K562 (cell line): ENCODE results near the gene PPP1R14C. TPM values are rescaled to one million over a fixed set of nuclear protein-coding genes. Genes with fewer than 3 reads are reported as not detected.
A peak's percentile ranks its signal among the peaks of the same experiment; 100 is the strongest.

Experiments
- BRCA1 ChIP-seq, 2 experiments: fragments of 450-650 bp in 1 of 2; sonication (generic) in 1 of 2; formaldehyde crosslinking in 1 of 2; IDR thresholded peaks; 2 replicates each; pipeline versions ENCODE4 v1.5.0 to v1.6.1; 2017 to 2020; ENCODE audit warnings: mild to moderate bottlenecking in 1 of 2, missing genetic modification reagents in 1 of 2
- DPF2 ChIP-seq: fragments of 450-650 bp; IDR thresholded peaks from 2 replicates; pipeline ENCODE4 v1.6.1; 2016
- HDAC3 ChIP-seq: fragments of 450-650 bp; IDR thresholded peaks from 2 replicates; pipeline ENCODE4 v1.6.1; 2018; ENCODE audit warnings: borderline replicate concordance, mild to moderate bottlenecking, moderate library complexity; ENCODE audit not compliant: partially characterized antibody
- HSF4 ChIP-seq: fragments of 250-450 bp; sonication (Bioruptor Pico); IDR thresholded peaks from 2 replicates; pipeline ENCODE4 v2.1.2; 2022; ENCODE audit warnings: mild to moderate bottlenecking, moderate library complexity, borderline replicate concordance
- MCM2 ChIP-seq: fragments of 450-650 bp; IDR thresholded peaks from 2 replicates; pipeline ENCODE4 v1.6.1; 2017; ENCODE audit warnings: low read depth, mild to moderate bottlenecking
- MCM3 ChIP-seq: fragments of 450-650 bp; IDR thresholded peaks from 2 replicates; pipeline ENCODE4 v1.6.1; 2016
- MEF2D ChIP-seq: conservative IDR thresholded peaks from 2 replicates; pipeline ENCODE4 v1.6.1; 2016; ENCODE audit warnings: low read depth, missing genetic modification characterization, missing compliant biosample characterization
- PHB ChIP-seq: fragments of 250-450 bp; sonication (Bioruptor Pico); IDR thresholded peaks from 2 replicates; pipeline ENCODE4 v1.5.0; 2021
- RCOR1 ChIP-seq, 2 experiments: IDR thresholded peaks; 2 replicates each; pipeline ENCODE4 v1.6.1; 2012; ENCODE audit warnings: low read depth in 2 of 2, low read length in 2 of 2, borderline replicate concordance in 1 of 2, improper control_type of control experiment in 1 of 2
- SETDB1 ChIP-seq: IDR thresholded peaks from one replicate; pipeline ENCODE4 v1.6.1; 2012; ENCODE audit warnings: low read length, control low read depth, inconsistent platforms
- SREBF2 ChIP-seq: sonication (generic); formaldehyde crosslinking; IDR thresholded peaks from 2 replicates; pipeline ENCODE4 v1.4.0; 2020; ENCODE audit warnings: mild to moderate bottlenecking, missing genetic modification reagents
- TAF1 ChIP-seq: IDR thresholded peaks from 2 replicates; pipeline ENCODE4 v1.6.1; 2011; ENCODE audit warnings: mild to moderate bottlenecking, low read length, moderate library complexity; ENCODE audit not compliant: insufficient read depth, control insufficient read depth, severe bottlenecking; ENCODE audit errors: extremely low read depth
- TARDBP ChIP-seq: fragments of 450-650 bp; IDR thresholded peaks from 2 replicates; pipeline ENCODE4 v1.6.1; 2016
- ZNF75A ChIP-seq: fragments of 450-650 bp; formaldehyde crosslinking; IDR thresholded peaks from 2 replicates; pipeline ENCODE4 v1.4.0; 2020; ENCODE audit warnings: mild to moderate bottlenecking
- ZNF766 ChIP-seq: fragments of 200-800 bp; sonication (Bioruptor generic); conservative IDR thresholded peaks from 2 replicates; pipeline ENCODE4 v1.6.1; 2016; ENCODE audit warnings: missing genetic modification characterization, missing compliant biosample characterization
- ZNF780A ChIP-seq: fragments of 250-450 bp; sonication (Bioruptor Pico); IDR thresholded peaks from 2 replicates; pipeline ENCODE4 v1.5.0; 2021; ENCODE audit warnings: mild to moderate bottlenecking
- polyA plus RNA-seq, 8 experiments: library from polyadenylated mRNA; depleted of rRNA in 4 of 8; stranded (reverse) in 5 of 8; unstranded in 3 of 8; fragments of >200 nt; fragmentation: Nextera tagmentation in 2 of 8; fragmentation: Illumina TruSeq in 1 of 8; extraction: Ambion mirVana in 2 of 8; extraction: Trizol in 1 of 8; gene quantifications; 2 replicates each; pipeline versions ENCODE4 v1.2.1 to v1.2.3, GENCODE V29; 2011 to 2014; ENCODE audit warnings: inconsistent platforms in 1 of 8, missing spikeins in 1 of 8
- total RNA-seq, 7 experiments: library from RNA; depleted of rRNA in 6 of 7; stranded (reverse); fragments of >200 nt in 6 of 7; fragmentation: Illumina TruSeq in 2 of 7; extraction: Trizol in 2 of 7; gene quantifications; 2 replicates each; pipeline versions ENCODE4 v1.2.1 to v1.2.3, GENCODE V29; 2011 to 2021; ENCODE audit warnings: low replicate concordance in 1 of 7
- TF ChIP-seq, protein P1 (sequence below): IDR thresholded peaks from 2 replicates; pipeline ENCODE4 v1.6.1; 2014; ENCODE audit warnings: antibody characterized with exemption
- TF ChIP-seq, protein P2 (sequence below): IDR thresholded peaks from 2 replicates; pipeline ENCODE4 v1.6.1; 2011; ENCODE audit not compliant: insufficient read length; ENCODE audit errors: extremely low read depth
- TF ChIP-seq, protein P3 (sequence below): IDR thresholded peaks from 2 replicates; pipeline ENCODE4 v1.6.1; 2016; ENCODE audit warnings: missing genetic modification characterization, missing compliant biosample characterization
- TF ChIP-seq, protein P4 (sequence below): fragments of 450-650 bp; IDR thresholded peaks from 2 replicates; pipeline ENCODE4 v1.6.1; 2016; ENCODE audit warnings: mild to moderate bottlenecking
- TF ChIP-seq, protein P5 (sequence below): fragments of 200-400 bp; formaldehyde crosslinking; IDR thresholded peaks from 2 replicates; pipeline ENCODE4 v1.6.1; 2017; ENCODE audit warnings: mild to moderate bottlenecking, low read depth, low read length, moderate library complexity

PPP1R14C gene
- total and polyA plus RNA-seq, 9 of the 15 experiments (the other 6 are each of a cell fraction or from before 2014, with no cell fraction given): 4.5 to 16.6 (median 11.9) TPM

DNA sequence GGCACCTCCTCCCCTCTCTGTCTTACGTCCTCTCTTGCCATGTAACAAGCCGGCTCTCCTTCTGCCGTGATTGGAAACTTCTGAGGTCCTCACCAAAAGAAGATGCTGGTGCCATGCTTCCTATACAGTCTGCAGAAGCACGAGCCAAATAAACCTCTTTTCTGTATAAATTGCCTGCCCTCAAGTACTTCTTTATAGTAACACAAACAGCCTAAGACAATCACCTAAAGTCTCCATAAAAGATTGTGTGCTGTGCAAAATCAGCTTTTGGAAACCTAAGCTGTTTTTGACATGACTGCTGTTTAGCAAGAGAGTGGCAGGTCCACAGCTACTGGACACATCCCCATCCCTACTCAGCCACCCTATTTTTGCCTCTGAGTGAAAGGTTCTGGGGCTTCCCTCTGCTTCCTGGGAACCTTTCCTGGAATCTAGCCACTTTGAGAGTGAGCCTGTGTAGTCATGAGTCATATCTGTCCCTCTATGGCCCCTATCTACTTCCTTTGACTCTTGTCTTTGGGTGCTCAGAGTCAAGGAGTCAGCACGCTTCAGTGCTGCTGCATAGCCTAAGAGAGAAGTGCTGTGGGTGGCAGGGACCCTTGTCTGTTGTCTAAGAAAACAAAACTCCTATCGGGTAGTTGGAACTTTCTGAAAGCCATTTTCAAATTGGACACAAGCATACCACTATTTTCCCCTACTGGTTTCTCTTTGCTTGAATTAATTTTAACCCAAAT lies 110.0 kb downstream of the PPP1R14C start (continued):
- TF ChIP-seq, protein P1, sequence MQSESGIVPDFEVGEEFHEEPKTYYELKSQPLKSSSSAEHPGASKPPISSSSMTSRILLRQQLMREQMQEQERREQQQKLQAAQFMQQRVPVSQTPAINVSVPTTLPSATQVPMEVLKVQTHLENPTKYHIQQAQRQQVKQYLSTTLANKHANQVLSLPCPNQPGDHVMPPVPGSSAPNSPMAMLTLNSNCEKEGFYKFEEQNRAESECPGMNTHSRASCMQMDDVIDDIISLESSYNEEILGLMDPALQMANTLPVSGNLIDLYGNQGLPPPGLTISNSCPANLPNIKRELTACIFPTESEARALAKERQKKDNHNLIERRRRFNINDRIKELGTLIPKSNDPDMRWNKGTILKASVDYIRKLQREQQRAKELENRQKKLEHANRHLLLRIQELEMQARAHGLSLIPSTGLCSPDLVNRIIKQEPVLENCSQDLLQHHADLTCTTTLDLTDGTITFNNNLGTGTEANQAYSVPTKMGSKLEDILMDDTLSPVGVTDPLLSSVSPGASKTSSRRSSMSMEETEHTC: 0 out of 2 replicates have a peak, but pooled peaks have one; percentile 20
- TF ChIP-seq, protein P2, sequence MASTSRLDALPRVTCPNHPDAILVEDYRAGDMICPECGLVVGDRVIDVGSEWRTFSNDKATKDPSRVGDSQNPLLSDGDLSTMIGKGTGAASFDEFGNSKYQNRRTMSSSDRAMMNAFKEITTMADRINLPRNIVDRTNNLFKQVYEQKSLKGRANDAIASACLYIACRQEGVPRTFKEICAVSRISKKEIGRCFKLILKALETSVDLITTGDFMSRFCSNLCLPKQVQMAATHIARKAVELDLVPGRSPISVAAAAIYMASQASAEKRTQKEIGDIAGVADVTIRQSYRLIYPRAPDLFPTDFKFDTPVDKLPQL: no peak
- no peak for TF ChIP-seq ZNF780A
- no peak for TF ChIP-seq MEF2D (tag)
- TF ChIP-seq TARDBP: no peak
- TF ChIP-seq, protein P3, sequence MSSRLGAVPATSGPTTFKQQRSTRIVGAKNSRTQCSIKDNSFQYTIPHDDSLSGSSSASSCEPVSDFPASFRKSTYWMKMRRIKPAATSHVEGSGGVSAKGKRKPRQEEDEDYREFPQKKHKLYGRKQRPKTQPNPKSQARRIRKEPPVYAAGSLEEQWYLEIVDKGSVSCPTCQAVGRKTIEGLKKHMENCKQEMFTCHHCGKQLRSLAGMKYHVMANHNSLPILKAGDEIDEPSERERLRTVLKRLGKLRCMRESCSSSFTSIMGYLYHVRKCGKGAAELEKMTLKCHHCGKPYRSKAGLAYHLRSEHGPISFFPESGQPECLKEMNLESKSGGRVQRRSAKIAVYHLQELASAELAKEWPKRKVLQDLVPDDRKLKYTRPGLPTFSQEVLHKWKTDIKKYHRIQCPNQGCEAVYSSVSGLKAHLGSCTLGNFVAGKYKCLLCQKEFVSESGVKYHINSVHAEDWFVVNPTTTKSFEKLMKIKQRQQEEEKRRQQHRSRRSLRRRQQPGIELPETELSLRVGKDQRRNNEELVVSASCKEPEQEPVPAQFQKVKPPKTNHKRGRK (tag): no peak
- no peak for TF ChIP-seq SREBF2
- no peak for TF ChIP-seq MCM3
- TF ChIP-seq RCOR1 (IDR thresholded peaks at IDR 0.05; ENCODE audit: borderline replicate concordance in 1 of 2, low read depth in 2 of 2, low read length in 2 of 2): peak in 1 of 2 experiments; percentile 57; a peak in 1 of 4 replicates
- TF ChIP-seq, protein P4, sequence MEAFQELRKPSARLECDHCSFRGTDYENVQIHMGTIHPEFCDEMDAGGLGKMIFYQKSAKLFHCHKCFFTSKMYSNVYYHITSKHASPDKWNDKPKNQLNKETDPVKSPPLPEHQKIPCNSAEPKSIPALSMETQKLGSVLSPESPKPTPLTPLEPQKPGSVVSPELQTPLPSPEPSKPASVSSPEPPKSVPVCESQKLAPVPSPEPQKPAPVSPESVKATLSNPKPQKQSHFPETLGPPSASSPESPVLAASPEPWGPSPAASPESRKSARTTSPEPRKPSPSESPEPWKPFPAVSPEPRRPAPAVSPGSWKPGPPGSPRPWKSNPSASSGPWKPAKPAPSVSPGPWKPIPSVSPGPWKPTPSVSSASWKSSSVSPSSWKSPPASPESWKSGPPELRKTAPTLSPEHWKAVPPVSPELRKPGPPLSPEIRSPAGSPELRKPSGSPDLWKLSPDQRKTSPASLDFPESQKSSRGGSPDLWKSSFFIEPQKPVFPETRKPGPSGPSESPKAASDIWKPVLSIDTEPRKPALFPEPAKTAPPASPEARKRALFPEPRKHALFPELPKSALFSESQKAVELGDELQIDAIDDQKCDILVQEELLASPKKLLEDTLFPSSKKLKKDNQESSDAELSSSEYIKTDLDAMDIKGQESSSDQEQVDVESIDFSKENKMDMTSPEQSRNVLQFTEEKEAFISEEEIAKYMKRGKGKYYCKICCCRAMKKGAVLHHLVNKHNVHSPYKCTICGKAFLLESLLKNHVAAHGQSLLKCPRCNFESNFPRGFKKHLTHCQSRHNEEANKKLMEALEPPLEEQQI: no peak
- TF ChIP-seq TAF1: no peak
- TF ChIP-seq, protein P5, sequence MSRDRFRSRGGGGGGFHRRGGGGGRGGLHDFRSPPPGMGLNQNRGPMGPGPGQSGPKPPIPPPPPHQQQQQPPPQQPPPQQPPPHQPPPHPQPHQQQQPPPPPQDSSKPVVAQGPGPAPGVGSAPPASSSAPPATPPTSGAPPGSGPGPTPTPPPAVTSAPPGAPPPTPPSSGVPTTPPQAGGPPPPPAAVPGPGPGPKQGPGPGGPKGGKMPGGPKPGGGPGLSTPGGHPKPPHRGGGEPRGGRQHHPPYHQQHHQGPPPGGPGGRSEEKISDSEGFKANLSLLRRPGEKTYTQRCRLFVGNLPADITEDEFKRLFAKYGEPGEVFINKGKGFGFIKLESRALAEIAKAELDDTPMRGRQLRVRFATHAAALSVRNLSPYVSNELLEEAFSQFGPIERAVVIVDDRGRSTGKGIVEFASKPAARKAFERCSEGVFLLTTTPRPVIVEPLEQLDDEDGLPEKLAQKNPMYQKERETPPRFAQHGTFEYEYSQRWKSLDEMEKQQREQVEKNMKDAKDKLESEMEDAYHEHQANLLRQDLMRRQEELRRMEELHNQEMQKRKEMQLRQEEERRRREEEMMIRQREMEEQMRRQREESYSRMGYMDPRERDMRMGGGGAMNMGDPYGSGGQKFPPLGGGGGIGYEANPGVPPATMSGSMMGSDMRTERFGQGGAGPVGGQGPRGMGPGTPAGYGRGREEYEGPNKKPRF: no peak
- no peak for TF ChIP-seq SETDB1
- peak; percentile 34 for TF ChIP-seq HDAC3
- no peak for TF ChIP-seq ZNF75A (CRISPR knock-in tag)
- TF ChIP-seq MCM2: no peak
- no peak for TF ChIP-seq HSF4
- peak; percentile 90 for TF ChIP-seq ZNF766 (CRISPR knock-in tag)
- no peak for TF ChIP-seq BRCA1 (IDR thresholded peaks at IDR 0.05)
- TF ChIP-seq BRCA1 (CRISPR knock-in tag; IDR thresholded peaks at IDR 0.05): no peak
- TF ChIP-seq PHB (CRISPR knock-in tag): no peak
- peak; percentile 88 for TF ChIP-seq DPF2
